Urothelium cell line (cell line): Measurements from ENCODE around the gene FXYD7.
A peak's percentile ranks its signal among the peaks of the same experiment; 100 is the strongest.

ENCODE experiments used
- DNase-seq: peaks from one replicate; pipeline ENCODE4 v3.0.0; 2011; ENCODE audit warnings: low spot score, mixed read lengths
- FAIRE-seq: peaks from 2 replicates; lab custom pipeline; 2011; peaks lifted over from hg19 to GRCh38; lab: Jason Lieb, UNC

FXYD7 gene

GRCh38 chr19:35109395-35110112, 33.5 kb upstream of the FXYD7 start:
- DNase-seq: peak; percentile 85
- peak; percentile 48 for FAIRE-seq

- no peak for DNase-seq
- no peak for FAIRE-seq
Observed at GRCh38 chr19:35110974-35111373, 32.1 kb upstream of the FXYD7 start.

GRCh38 chr19:35112995-35113688, 29.9 kb upstream of the FXYD7 start:
- FAIRE-seq (no peak), DNase-seq (no peak)

GRCh38 chr19:35114353-35115176, 28.5 kb upstream of the FXYD7 start:
- DNase-seq: peak; percentile 81
- FAIRE-seq: no peak

- FAIRE-seq: no peak
- no peak for DNase-seq
Observed at GRCh38 chr19:35115177-35115951, 27.7 kb upstream of the FXYD7 start, which contains the start of gene FXYD3. Gene FXYD3, plus strand, starts transcription at chr19:35115823. Its CDS starts 3,554 bp downstream, at chr19:35119377.

- DNase-seq (no peak), FAIRE-seq (peak; percentile 17)
Observed at GRCh38 chr19:35116072-35116801, 26.8 kb upstream of the FXYD7 start.

GRCh38 chr19:35117116-35117515, 25.9 kb upstream of the FXYD7 start:
- DNase-seq (no peak), FAIRE-seq (no peak)

GRCh38 chr19:35117799-35118198, 25.3 kb upstream of the FXYD7 start:
- no peak for DNase-seq
- FAIRE-seq: no peak

- DNase-seq: no peak
- peak; percentile 44 for FAIRE-seq
Observed at GRCh38 chr19:35118268-35119020, 24.6 kb upstream of the FXYD7 start.

- DNase-seq (no peak), FAIRE-seq (no peak)
Observed at GRCh38 chr19:35119091-35119490, 24.0 kb upstream of the FXYD7 start.

- DNase-seq: no peak
- no peak for FAIRE-seq
Observed at GRCh38 chr19:35119578-35120155, 23.4 kb upstream of the FXYD7 start.

GRCh38 chr19:35120492-35120891, 22.6 kb upstream of the FXYD7 start:
- FAIRE-seq: no peak
- DNase-seq: no peak

- FAIRE-seq: no peak
Observed at GRCh38 chr19:35120898-35121297, 22.2 kb upstream of the FXYD7 start.

GRCh38 chr19:35122687-35123551, 20.1 kb upstream of the FXYD7 start:
- no peak for DNase-seq
- FAIRE-seq: no peak

More at GRCh38 chr19:35120898-35121297, 22.2 kb upstream of the FXYD7 start:
- no peak for DNase-seq

- DNase-seq (no peak), FAIRE-seq (no peak)
Observed at GRCh38 chr19:35123573-35123972, 19.5 kb upstream of the FXYD7 start.

GRCh38 chr19:35124098-35125060, 18.7 kb upstream of the FXYD7 start:
- FAIRE-seq (peak; percentile 96), DNase-seq (peak; percentile 97)

- FAIRE-seq: no peak
- no peak for DNase-seq
Observed at GRCh38 chr19:35125270-35125717, 17.8 kb upstream of the FXYD7 start.
